H1 (cell line): ENCODE measurements around the gene SNRNP70.
"Not testable (repeated sequence)": the region's sequence is repeated elsewhere in the genome, so short reads cannot be mapped to it uniquely, and the experiment has no call there.

Source experiments
- NRF1 ChIP-seq: IDR thresholded peaks from 2 replicates; pipeline ENCODE4 v1.6.1; 2011; ENCODE audit warnings: mild to moderate bottlenecking, low read depth, low read length, improper control_type of control experiment
- POLR2A ChIP-seq, 2 experiments: IDR thresholded peaks; 1 replicate in 1 of 2; 2 replicates in 1 of 2; pipeline ENCODE4 v1.6.1; 2011; ENCODE audit warnings: low read depth in 2 of 2, low read length in 2 of 2, mild to moderate bottlenecking in 2 of 2; ENCODE audit errors: control extremely low read depth in 1 of 2
- TF ChIP-seq, protein P1 (sequence below), 3 experiments: IDR thresholded peaks; 1 replicate in 2 of 3; 2 replicates in 1 of 3; pipeline versions ENCODE4 v1.5.1 to v1.6.1; 2011; ENCODE audit warnings: low read length in 3 of 3, mild to moderate bottlenecking in 3 of 3, inconsistent platforms in 2 of 3, low read depth in 1 of 3, moderate library complexity in 1 of 3; ENCODE audit not compliant: insufficient read depth in 1 of 3; ENCODE audit errors: control extremely low read depth in 1 of 3
- TF ChIP-seq, protein P2 (sequence below): IDR thresholded peaks from 2 replicates; pipeline ENCODE4 v1.6.1; 2012; ENCODE audit warnings: inconsistent platforms

DNA sequence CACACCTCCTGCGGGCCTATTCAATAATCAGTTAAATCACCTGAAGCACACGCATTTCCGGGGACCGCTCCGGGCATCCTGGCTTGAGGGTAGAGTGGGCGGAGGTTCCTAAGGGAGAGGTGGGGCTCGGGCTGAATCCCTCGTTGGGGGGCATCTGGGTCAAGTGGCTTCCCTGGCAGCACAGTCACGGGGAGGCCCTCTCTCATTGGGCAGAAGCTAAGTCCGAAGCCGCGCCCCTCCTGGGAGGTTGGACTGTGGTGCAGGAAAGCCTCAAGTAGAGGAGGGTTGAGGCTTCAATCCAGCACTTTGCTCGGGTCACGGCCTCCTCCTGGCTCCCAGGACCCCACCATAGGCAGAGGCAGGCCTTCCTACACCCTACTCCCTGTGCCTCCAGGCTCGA, 41.7 kb upstream of the SNRNP70 start, which contains the start of gene CGB5:
- TF ChIP-seq, protein P1, sequence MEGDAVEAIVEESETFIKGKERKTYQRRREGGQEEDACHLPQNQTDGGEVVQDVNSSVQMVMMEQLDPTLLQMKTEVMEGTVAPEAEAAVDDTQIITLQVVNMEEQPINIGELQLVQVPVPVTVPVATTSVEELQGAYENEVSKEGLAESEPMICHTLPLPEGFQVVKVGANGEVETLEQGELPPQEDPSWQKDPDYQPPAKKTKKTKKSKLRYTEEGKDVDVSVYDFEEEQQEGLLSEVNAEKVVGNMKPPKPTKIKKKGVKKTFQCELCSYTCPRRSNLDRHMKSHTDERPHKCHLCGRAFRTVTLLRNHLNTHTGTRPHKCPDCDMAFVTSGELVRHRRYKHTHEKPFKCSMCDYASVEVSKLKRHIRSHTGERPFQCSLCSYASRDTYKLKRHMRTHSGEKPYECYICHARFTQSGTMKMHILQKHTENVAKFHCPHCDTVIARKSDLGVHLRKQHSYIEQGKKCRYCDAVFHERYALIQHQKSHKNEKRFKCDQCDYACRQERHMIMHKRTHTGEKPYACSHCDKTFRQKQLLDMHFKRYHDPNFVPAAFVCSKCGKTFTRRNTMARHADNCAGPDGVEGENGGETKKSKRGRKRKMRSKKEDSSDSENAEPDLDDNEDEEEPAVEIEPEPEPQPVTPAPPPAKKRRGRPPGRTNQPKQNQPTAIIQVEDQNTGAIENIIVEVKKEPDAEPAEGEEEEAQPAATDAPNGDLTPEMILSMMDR (IDR thresholded peaks at IDR 0.05; ENCODE audit: control extremely low read depth in 1 of 3, insufficient read depth in 1 of 3, low read depth in 1 of 3, low read length in 3 of 3): not testable (repeated sequence)
- TF ChIP-seq, protein P2, sequence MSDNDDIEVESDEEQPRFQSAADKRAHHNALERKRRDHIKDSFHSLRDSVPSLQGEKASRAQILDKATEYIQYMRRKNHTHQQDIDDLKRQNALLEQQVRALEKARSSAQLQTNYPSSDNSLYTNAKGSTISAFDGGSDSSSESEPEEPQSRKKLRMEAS: not testable (repeated sequence)
- not testable (repeated sequence) for TF ChIP-seq NRF1; POLR2A (IDR thresholded peaks at IDR 0.05; ENCODE audit: control extremely low read depth in 1 of 2, low read depth in 2 of 2, low read length in 2 of 2)
